Lower lobe of right lung (tissue), 2 donors: ENCODE data around the gene EGFL7. TPM values are rescaled to one million over a fixed set of nuclear protein-coding genes. Genes with fewer than 3 reads are reported as not detected.
A peak's percentile ranks its signal among the peaks of the same experiment; 100 is the strongest.

ENCODE experiments used
- ATAC-seq, 2 donors: fragments of 200-7000 bp; cut with Tn5 transposase; one replicate each; pipeline ENCODE4 v1.9.1; 2020 to 2022; ENCODE audit warnings: mild to moderate bottlenecking in 2 of 2, moderate library complexity in 2 of 2
- DNase-seq: peaks from one replicate; pipeline ENCODE4 v3.0.0-alpha.2; 2020
- H3K27ac ChIP-seq: fragments of 200-600 bp; one replicate; pipeline ENCODE4 v1.8.0; 2022
- H3K27me3 ChIP-seq: fragments of 200-600 bp; one replicate; pipeline ENCODE4 v1.8.0; 2022; ENCODE audit warnings: low read depth
- H3K36me3 ChIP-seq: fragments of 200-600 bp; one replicate; pipeline ENCODE4 v1.8.0; 2022; ENCODE audit warnings: mild to moderate bottlenecking
- H3K4me1 ChIP-seq: fragments of 200-600 bp; one replicate; pipeline ENCODE4 v1.8.0; 2022
- H3K4me3 ChIP-seq: fragments of 200-600 bp; one replicate; pipeline ENCODE4 v1.8.0; 2022; ENCODE audit warnings: mild to moderate bottlenecking
- H3K9me3 ChIP-seq: fragments of 200-600 bp; one replicate; pipeline ENCODE4 v1.8.0; 2022
- intact Hi-C: fragments of 100-400 bp; cut with DNase I; formaldehyde crosslinking; loops from one replicate; pipeline ENCODE4 v1.11.0; 2022
- total RNA-seq: library from RNA; stranded (reverse); fragmentation: NEBNext Ultra II Directional; extraction: Animal tissue kit (Norgen Biotek cat#: 25700); gene quantifications from one replicate; pipeline ENCODE4 v1.2.1, GENCODE V29; 2021
- TF ChIP-seq, protein P1 (sequence below): fragments of 200-600 bp; IDR thresholded peaks from one replicate; pipeline ENCODE4 v1.8.0; 2022; ENCODE audit warnings: antibody characterized with exemption, mild to moderate bottlenecking
- donor health status: DM: no; HTN: yes; CAD: no; lungs with severe emphysema.

The EGFL7 gene
- total RNA-seq, 1 donor from 2014 or later = 230 TPM

DNA sequence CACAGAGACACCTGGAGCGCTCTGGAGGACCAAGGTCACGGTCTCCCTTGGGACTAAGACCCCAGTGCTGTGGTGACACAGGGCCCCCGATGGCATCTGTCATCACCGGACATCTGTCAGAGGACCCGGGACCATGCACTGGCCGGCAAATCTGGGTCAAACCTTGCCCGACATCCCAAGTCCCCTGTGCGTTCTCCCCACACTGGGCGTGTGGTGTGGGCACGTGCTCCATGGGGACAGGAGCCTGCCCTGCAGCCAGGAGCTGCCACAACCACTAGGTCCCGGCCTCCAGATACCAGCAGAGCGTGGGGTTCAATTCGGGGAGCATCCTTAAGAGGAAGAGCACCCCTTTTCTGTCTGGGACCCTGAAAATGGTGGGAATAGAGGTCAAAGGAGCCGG is 21.0 kb downstream of the EGFL7 start:
- no peak overlapping the region for H3K4me3 ChIP-seq
- no peak for DNase-seq
- no peaks in the 10 kb centered on the region for H3K36me3 ChIP-seq
- H3K4me1 ChIP-seq = peaks cover 56% of the 10 kb centered on the region
- no peaks in the 10 kb centered on the region for H3K27me3 ChIP-seq
- intact Hi-C loops = no loop called here
- no peaks in the 10 kb centered on the region for H3K9me3 ChIP-seq
- H3K27ac ChIP-seq = no peak overlapping the region
- no peak for ATAC-seq
- TF ChIP-seq, protein P1, sequence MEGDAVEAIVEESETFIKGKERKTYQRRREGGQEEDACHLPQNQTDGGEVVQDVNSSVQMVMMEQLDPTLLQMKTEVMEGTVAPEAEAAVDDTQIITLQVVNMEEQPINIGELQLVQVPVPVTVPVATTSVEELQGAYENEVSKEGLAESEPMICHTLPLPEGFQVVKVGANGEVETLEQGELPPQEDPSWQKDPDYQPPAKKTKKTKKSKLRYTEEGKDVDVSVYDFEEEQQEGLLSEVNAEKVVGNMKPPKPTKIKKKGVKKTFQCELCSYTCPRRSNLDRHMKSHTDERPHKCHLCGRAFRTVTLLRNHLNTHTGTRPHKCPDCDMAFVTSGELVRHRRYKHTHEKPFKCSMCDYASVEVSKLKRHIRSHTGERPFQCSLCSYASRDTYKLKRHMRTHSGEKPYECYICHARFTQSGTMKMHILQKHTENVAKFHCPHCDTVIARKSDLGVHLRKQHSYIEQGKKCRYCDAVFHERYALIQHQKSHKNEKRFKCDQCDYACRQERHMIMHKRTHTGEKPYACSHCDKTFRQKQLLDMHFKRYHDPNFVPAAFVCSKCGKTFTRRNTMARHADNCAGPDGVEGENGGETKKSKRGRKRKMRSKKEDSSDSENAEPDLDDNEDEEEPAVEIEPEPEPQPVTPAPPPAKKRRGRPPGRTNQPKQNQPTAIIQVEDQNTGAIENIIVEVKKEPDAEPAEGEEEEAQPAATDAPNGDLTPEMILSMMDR = no peak

DNA sequence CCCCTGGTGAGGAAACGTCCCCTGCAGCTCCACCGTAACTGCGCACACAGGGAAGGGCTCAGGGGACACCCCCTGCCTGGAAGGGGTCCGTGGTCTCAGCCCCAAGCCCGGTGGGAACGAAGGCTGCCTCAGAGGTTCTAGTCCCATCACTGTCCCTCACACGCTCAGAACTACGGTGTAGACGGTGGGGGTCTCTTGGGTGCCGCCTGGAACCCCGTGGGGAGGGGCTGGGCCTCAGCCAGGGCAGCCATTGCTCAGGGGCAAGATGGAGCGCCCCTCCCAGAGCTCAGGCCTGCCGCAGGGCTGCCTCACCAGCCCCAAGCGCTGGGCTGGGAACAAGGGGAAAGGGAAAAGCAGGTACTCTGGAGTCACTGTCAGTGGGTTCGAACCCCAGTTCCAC is 21.6 kb downstream of the EGFL7 start:
- H3K9me3 ChIP-seq = no peaks in the 10 kb centered on the region
- H3K27ac ChIP-seq = no peak overlapping the region
- ATAC-seq (no peak), DNase-seq (no peak)
- intact Hi-C loops = no loop called here
- no peaks in the 10 kb centered on the region for H3K36me3 ChIP-seq
- H3K4me3 ChIP-seq = no peak overlapping the region
- H3K4me1 ChIP-seq = peaks cover 56% of the 10 kb centered on the region
- TF ChIP-seq, protein P1 = no peak
- H3K27me3 ChIP-seq = no peaks in the 10 kb centered on the region

GRCh38 chr9:136684799-136685198 is 22.1 kb downstream of the EGFL7 start:
- Histone ChIP-seq H3K9me3 (no peaks in the 10 kb centered on the region), H3K27me3 (no peaks in the 10 kb centered on the region), H3K36me3 (no peaks in the 10 kb centered on the region), H3K4me3 (peak overlapping the region; percentile 97), H3K4me1 (peaks cover 56% of the 10 kb centered on the region), H3K27ac (no peak overlapping the region)
- DNase-seq (no peak), ATAC-seq (no peak)
- intact Hi-C loops = no loop called here
- TF ChIP-seq, protein P1 = no peak

DNA sequence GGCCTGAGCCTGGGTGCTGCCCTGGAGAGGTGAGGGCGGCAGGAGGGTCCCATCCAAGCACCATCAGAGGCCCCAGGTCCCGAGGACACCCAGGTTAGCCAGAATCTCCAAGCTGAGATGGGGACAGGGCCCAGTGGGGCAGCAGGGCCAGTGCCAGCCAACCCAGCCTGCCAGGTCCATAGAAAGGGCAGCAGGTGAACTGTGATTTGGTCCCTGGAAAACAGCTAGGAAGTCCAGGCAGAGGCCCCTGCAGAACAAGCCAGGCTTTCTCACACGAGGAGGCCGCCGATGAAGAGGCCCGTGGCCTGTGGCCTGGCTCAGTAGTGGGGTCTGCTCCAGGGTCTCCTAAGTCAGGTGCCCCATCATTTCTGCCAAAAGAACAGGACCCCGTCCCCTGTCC is 22.5 kb downstream of the EGFL7 start:
- peak overlapping the region; percentile 93 for H3K27ac ChIP-seq
- TF ChIP-seq, protein P1 = no peak
- peak overlapping the region; percentile 97 for H3K4me3 ChIP-seq

DNA sequence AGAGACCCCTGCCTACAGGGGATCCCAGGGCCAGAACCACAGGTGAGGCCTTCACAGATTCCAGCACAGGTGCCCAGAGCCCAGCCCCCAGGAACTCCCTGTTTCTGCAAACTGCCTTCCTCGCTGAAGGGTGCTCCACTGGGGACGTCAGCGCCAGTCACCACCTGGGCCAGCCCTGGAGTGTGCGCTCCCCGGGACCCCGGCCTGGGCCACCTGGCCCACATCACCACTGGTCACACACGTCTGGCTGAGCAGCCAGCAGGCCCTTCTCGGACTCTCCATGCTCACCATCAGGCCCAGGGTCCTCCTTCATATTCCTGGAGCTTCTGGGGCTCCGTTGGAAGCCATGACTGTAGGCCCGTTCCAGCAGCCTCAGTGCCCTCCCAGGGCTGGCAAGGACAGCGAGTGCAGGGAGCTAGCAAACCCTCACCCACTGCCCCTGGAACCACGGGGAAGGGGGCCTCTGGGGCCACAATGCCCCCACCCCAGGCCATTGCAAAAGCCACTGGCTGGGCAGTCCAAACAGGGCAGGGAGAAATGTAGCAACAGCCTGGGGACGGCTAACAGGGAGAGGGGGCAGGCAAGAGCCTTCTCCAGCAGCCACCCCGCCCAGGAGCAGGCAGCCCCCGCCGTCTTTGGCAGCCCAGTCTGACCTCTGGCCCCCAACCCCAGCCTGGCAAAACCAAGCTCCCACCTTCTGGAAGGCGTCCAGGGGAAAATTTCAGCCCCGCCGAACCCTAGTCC is 23.2 kb downstream of the EGFL7 start:
- peak overlapping the region; percentile 93 for H3K27ac ChIP-seq
- TF ChIP-seq, protein P1 = no peak
- no peaks in the 10 kb centered on the region for H3K9me3 ChIP-seq
- no peaks in the 10 kb centered on the region for H3K36me3 ChIP-seq
- H3K4me3 ChIP-seq = peak overlapping the region; percentile 97
- H3K4me1 ChIP-seq = peaks cover 56% of the 10 kb centered on the region
- DNase-seq (no peak), ATAC-seq (peak; percentile 4 to 20)
- intact Hi-C loops = no loop called here
- no peaks in the 10 kb centered on the region for H3K27me3 ChIP-seq

More for the DNA sequence above, 22.5 kb downstream of the EGFL7 start:
- H3K36me3 ChIP-seq = no peaks in the 10 kb centered on the region
- no peak for ATAC-seq
- H3K27me3 ChIP-seq = no peaks in the 10 kb centered on the region
- no peaks in the 10 kb centered on the region for H3K9me3 ChIP-seq
- peaks cover 56% of the 10 kb centered on the region for H3K4me1 ChIP-seq
- intact Hi-C loops = no loop called here
- no peak for DNase-seq
